Thoracic aorta (tissue), 2 donors: ENCODE data around the gene PEX1. TPM values are rescaled to one million over a fixed set of nuclear protein-coding genes. Genes with fewer than 3 reads are reported as not detected.

ENCODE experiments used
- ATAC-seq: fragments of 150-250 bp; one replicate; pipeline ENCODE4 v1.8.0; 2017; ENCODE audit warnings: low read depth; ENCODE audit not compliant: insufficient number of reproducible peaks, low FRiP score
- DNase-seq: peaks from one replicate; pipeline ENCODE4 v3.0.0-alpha.2; 2020; ENCODE audit warnings: low spot score
- H3K27ac ChIP-seq, 2 donors: fragments of 200-600 bp; sonication (generic); 1 replicate in 1 of 2; 2 replicates in 1 of 2; pipeline ENCODE4 v1.5.1; 2016; ENCODE audit warnings: mild to moderate bottlenecking in 2 of 2, moderate library complexity in 2 of 2
- H3K27me3 ChIP-seq: fragments of 200-600 bp; sonication (generic); replicated peaks from 2 replicates; pipeline ENCODE4 v1.6.0; 2016; ENCODE audit warnings: mild to moderate bottlenecking; ENCODE audit not compliant: insufficient read depth
- H3K36me3 ChIP-seq: fragments of 200-600 bp; sonication (generic); one replicate; pipeline ENCODE4 v1.5.1; 2016
- H3K4me1 ChIP-seq, 2 donors: fragments of 200-600 bp; sonication (generic); 1 replicate in 1 of 2; 2 replicates in 1 of 2; pipeline versions ENCODE4 v1.5.1 to v1.6.0; 2016; ENCODE audit warnings: low read depth in 2 of 2, mild to moderate bottlenecking in 1 of 2; ENCODE audit not compliant: control insufficient read depth in 1 of 2
- H3K4me3 ChIP-seq: fragments of 200-600 bp; sonication (generic); 2 replicates; pipeline ENCODE4 v1.5.1; 2016; ENCODE audit warnings: mild to moderate bottlenecking
- H3K9me3 ChIP-seq: fragments of 200-600 bp; sonication (generic); 2 replicates; pipeline ENCODE4 v1.5.1; 2016
- CTCF ChIP-seq: fragments of 200-600 bp; sonication (generic); IDR thresholded peaks from one replicate; pipeline ENCODE4 v1.5.1; 2019; ENCODE audit warnings: antibody characterized with exemption
- total RNA-seq, 2 donors: library from RNA; depleted of rRNA; stranded (reverse); fragments of >200 nt; gene quantifications; one replicate each; pipeline versions ENCODE4 v1.1.0 to v1.2.3, GENCODE V29; 2016

Gene PEX1
- total RNA-seq, 2 donors from 2014 or later: 23.0 to 26.2 TPM

- Histone ChIP-seq H3K36me3 (peaks cover 13% of the 10 kb centered on the region), H3K4me1 (peaks cover 11 to 19% of the 10 kb centered on the region in 2 donors), H3K27me3 (no peaks in the 10 kb centered on the region), H3K9me3 (no peaks in the 10 kb centered on the region), H3K4me3 (peak overlapping the region; percentile 97), H3K27ac (peak overlapping the region; percentile 73 to 75)
- DNase-seq: peak; percentile 3
- ATAC-seq: no peak
- TF ChIP-seq CTCF: no peak
Observed at GRCh38 chr7:92527300-92528187, 776 bp downstream of the PEX1 start.

- Histone ChIP-seq H3K27ac (no peak overlapping the region), H3K36me3 (peaks cover 10% of the 10 kb centered on the region), H3K9me3 (no peaks in the 10 kb centered on the region), H3K4me1 (peaks cover 6 to 10% of the 10 kb centered on the region in 2 donors), H3K4me3 (no peak overlapping the region), H3K27me3 (no peaks in the 10 kb centered on the region)
- no peak for DNase-seq
- no peak for ATAC-seq
- TF ChIP-seq CTCF: no peak
Observed at GRCh38 chr7:92523110-92523509, 5.2 kb downstream of the PEX1 start.

GRCh38 chr7:92520024-92520423, 8.3 kb downstream of the PEX1 start:
- Histone ChIP-seq H3K27me3 (no peaks in the 10 kb centered on the region), H3K36me3 (peaks cover 30% of the 10 kb centered on the region), H3K4me1 (no peaks in the 10 kb centered on the region), H3K4me3 (no peak overlapping the region), H3K9me3 (no peaks in the 10 kb centered on the region), H3K27ac (no peak overlapping the region)
- ATAC-seq (no peak), DNase-seq (no peak)
- TF ChIP-seq CTCF: no peak

- no peak for TF ChIP-seq CTCF
- no peaks in the 10 kb centered on the region for H3K9me3 ChIP-seq
- peaks cover 30% of the 10 kb centered on the region for H3K36me3 ChIP-seq
- no peak for DNase-seq
- H3K4me3 ChIP-seq: no peak overlapping the region
- no peak for ATAC-seq
- no peaks in the 10 kb centered on the region for H3K4me1 ChIP-seq
- H3K27me3 ChIP-seq: no peaks in the 10 kb centered on the region
- no peak overlapping the region for H3K27ac ChIP-seq
Observed at GRCh38 chr7:92517631-92518030, 10.7 kb downstream of the PEX1 start.

- Histone ChIP-seq H3K27ac (no peak overlapping the region), H3K36me3 (peaks cover 25% of the 10 kb centered on the region), H3K27me3 (no peaks in the 10 kb centered on the region), H3K9me3 (no peaks in the 10 kb centered on the region), H3K4me3 (no peak overlapping the region), H3K4me1 (no peaks in the 10 kb centered on the region)
- DNase-seq (no peak), ATAC-seq (no peak)
- TF ChIP-seq CTCF: no peak
Observed at GRCh38 chr7:92513167-92513902, 15.0 kb downstream of the PEX1 start.
